ENCODE results near the gene NR2C1. TPM values are rescaled to one million over a fixed set of nuclear protein-coding genes. Genes with fewer than 3 reads are reported as not detected.

NR2C1 gene
- total RNA-seq, 3 donors from 2014 or later (not counting 1 experiment from before 2014, with no cell fraction given): 41.4 to 58.5 (median 46.9) TPM

Other genes with a start within 250 kb of the NR2C1 start
- 10 to 100 TPM; 67.7 to 91.5 (median 69.6) TPM for gene NDUFA12, start 69.9 kb downstream of the NR2C1 start, total RNA-seq
- 1 to 10 TPM; 1.5 to 1.9 (median 1.9) TPM for gene FGD6, start 143.8 kb upstream of the NR2C1 start, total RNA-seq
- gene VEZT, start 144.2 kb upstream of the NR2C1 start, total RNA-seq: 10 to 100 TPM; 32.7 to 37.0 (median 35.1) TPM

Data from natural killer cell (primary cell).